Astrocyte of the spinal cord (primary cell): ENCODE measurements around the gene ZACN.
A peak's percentile ranks its signal among the peaks of the same experiment; 100 is the strongest.

Source experiments
- DNase-seq: peaks from one replicate; pipeline ENCODE4 v3.0.0; 2011; ENCODE audit warnings: low read depth, low spot score
- H3K4me3 ChIP-seq: 2 replicates; pipeline ENCODE4 v1.5.1; 2011; ENCODE audit warnings: low read depth, mild to moderate bottlenecking, low read length, moderate library complexity
- in situ Hi-C: cut with HindIII; loops from 2 replicates; pipeline ENCODE4 v1.10.0; 2017; ENCODE audit warnings: low sequenced_read_pairs
- TF ChIP-seq, protein P1 (sequence below): IDR thresholded peaks from 2 replicates; pipeline ENCODE4 v1.5.1; 2012; ENCODE audit warnings: low read depth, mild to moderate bottlenecking, low read length, inconsistent platforms

ZACN gene

DNA sequence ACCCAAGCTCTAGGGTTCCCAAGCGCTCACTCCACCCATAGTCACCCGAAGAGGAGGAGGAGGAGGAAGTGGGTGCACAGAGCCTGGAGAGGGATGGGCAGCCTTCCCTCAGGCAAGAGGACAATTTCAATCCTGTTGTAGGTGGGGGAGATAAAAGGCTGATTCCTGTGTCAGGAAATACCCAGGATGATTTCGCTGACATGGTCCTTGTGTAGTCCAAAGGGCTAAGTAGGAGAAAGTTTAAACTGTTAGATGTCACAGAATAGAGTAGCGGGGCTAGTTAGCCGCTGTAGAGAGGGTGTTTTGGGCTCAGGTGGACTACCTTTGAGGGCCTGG is 25.9 kb downstream of the ZACN start:
- in situ Hi-C loops, result no loop called here
- DNase-seq, result no peak

DNA sequence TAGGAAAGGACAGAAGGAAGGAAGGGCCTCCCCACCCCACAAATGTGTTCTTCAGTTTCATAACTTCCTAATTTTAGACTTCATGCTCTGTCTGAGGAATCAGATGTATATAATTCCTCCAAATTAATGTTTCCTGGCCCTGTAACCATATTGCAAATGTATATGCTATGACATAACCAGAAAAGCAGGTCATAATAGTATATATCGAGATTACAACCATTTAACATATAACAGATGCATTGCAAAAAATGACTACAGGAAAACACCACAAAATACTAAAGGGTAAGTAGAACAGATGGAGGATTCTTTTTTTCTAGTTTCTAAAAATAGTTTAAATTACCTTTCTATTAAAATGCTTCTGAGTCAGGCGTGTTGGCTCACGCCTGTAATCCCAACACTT is 27.7 kb downstream of the ZACN start:
- H3K4me3 ChIP-seq, result no peak overlapping the region
- in situ Hi-C loops, result no loop called here
- DNase-seq, result no peak
- TF ChIP-seq, protein P1, sequence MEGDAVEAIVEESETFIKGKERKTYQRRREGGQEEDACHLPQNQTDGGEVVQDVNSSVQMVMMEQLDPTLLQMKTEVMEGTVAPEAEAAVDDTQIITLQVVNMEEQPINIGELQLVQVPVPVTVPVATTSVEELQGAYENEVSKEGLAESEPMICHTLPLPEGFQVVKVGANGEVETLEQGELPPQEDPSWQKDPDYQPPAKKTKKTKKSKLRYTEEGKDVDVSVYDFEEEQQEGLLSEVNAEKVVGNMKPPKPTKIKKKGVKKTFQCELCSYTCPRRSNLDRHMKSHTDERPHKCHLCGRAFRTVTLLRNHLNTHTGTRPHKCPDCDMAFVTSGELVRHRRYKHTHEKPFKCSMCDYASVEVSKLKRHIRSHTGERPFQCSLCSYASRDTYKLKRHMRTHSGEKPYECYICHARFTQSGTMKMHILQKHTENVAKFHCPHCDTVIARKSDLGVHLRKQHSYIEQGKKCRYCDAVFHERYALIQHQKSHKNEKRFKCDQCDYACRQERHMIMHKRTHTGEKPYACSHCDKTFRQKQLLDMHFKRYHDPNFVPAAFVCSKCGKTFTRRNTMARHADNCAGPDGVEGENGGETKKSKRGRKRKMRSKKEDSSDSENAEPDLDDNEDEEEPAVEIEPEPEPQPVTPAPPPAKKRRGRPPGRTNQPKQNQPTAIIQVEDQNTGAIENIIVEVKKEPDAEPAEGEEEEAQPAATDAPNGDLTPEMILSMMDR, result no peak

More for the DNA sequence above, 25.9 kb downstream of the ZACN start:
- TF ChIP-seq, protein P1, result no peak
- no peak overlapping the region for H3K4me3 ChIP-seq

DNA sequence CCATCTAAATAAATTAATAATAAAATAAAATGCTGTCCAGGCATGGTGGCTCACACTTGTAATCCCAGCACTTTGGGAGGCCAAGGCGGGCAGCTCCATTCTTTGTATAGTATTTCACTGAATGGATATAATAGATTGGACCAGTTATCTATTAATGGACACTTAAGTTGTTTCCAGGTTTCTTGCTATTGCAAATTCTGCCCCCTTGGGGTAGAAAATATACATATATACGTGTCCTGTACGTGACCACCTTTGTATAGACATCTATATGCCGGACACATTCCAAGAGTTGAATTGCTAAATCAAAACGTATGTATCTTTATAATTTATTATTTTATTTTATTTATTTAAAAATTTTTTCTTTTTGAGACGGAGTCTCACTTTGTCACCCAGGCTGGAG is 28.5 kb downstream of the ZACN start:
- TF ChIP-seq, protein P1, result peak; percentile 29
- in situ Hi-C loops, result no loop called here
- DNase-seq, result no peak

DNA sequence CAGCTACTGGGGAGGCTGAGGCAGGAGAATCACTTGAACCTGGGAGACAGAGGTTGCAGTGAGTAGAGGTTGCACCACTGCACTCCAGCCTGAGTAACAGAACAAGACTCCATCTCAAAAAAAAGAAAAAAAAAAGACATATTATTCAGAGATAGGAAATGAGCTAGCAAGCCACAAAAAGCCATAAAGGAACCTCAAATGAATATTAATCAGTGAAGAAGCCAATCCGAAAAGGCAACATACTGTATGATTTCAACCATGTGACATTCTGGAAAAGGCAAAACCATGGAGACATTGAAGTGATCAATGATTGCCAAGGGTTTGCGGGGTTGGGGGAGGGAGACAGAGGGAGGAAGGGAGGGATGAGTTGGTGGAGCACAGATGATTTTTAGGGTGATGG is 33.0 kb downstream of the ZACN start:
- TF ChIP-seq, protein P1, result no peak
- in situ Hi-C loops, result no loop called here
- no peak overlapping the region for H3K4me3 ChIP-seq
- peak; percentile 48 for DNase-seq

More for the DNA sequence above, 28.5 kb downstream of the ZACN start:
- H3K4me3 ChIP-seq, result no peak overlapping the region

DNA sequence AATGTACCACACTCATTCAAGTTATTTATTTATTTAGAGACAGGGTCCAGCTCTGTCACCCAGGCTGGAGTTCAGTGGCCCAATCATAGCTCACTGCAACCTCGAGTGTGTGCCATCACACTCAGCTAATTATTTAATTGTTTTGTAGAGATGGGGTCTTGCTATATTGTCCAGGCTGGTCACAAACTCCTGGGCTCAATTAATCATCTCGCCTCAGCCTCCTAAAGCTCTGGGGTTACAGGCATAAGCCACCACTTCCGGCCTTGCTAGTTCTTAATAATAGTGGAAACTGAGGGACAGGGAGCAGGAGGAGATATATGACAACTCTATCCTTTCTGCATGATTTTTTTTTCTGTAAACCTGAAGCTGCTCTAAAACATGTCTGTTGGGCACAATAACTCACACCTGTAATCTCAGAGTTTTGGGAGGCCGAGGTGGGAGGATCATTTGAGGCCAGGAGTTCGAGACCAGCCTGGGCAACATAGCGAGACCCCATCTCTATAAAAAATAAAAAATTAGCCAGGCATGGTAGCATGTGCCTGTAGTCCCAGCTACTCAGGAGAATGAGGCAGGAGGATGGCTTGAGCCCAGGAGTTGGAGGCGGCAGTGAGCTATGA is 36.3 kb downstream of the ZACN start:
- DNase-seq, result no peak
- no peak overlapping the region for H3K4me3 ChIP-seq
- TF ChIP-seq, protein P1, result no peak
- in situ Hi-C loops, result no loop called here

DNA sequence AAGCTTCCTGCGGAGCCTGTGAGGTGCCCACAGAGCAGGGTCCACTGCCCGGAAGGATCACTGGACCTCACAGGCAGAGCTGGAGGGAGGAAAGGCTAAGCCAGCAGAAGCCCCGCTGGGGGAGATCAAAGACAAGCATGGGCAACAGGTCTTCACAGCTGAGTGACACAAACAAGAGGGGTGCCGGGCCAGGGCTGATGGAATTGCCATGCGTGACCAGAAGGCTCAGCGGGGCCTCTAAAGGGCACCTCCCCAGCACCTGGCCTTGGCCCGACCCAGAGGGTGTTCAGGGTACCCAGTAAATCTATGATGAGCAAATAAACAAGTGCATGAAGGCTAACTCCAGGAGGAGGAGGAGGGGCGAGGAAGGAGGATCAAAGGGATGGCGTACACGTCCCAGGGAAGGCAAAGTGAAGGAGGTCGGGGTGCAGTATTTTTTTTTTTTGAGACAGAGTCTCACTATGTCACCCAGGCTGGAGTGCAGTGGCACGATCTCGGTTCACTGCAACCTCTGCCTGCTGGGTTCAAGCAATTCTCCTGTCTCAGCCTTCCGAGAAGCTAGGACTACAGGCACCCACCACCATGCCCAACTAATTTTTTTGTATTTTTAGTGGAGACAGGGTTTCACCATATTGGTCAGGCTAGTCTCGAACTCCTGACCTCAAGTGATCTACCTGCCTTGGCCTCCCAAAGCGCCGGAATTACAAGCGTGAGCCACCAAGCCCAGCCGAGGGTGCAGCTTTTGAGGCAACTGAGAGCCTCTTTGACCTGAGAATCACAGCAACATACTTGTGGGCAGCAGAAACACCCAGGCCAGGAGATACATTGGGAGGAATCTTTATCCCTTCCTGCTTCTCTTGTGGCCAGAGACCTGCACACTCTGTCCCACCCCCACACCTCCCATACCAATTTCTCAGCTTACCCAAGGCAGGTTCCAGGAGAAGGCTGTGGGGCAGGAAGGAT is 40.7 kb downstream of the ZACN start:
- no peak overlapping the region for H3K4me3 ChIP-seq

More for the DNA sequence above, 40.7 kb downstream of the ZACN start:
- TF ChIP-seq, protein P1, result no peak
- in situ Hi-C loops, result no loop called here
- no peak for DNase-seq
